Skin of body (tissue), 2 donors: ENCODE data around the gene SPINDOC. TPM values are rescaled to one million over a fixed set of nuclear protein-coding genes. Genes with fewer than 3 reads are reported as not detected.
A peak's percentile ranks its signal among the peaks of the same experiment; 100 is the strongest.
"Not testable (repeated sequence)": the region's sequence is repeated elsewhere in the genome, so short reads cannot be mapped to it uniquely, and the experiment has no call there.

Source experiments
- DNase-seq: peaks from one replicate; lab custom pipeline; 2025; lab: John Stamatoyannopoulos, UW
- total RNA-seq: library from RNA; depleted of rRNA; stranded (reverse); fragments of >200 nt; gene quantifications from one replicate; pipeline ENCODE4 v1.2.3, GENCODE V29; 2014

The SPINDOC gene, protein sequence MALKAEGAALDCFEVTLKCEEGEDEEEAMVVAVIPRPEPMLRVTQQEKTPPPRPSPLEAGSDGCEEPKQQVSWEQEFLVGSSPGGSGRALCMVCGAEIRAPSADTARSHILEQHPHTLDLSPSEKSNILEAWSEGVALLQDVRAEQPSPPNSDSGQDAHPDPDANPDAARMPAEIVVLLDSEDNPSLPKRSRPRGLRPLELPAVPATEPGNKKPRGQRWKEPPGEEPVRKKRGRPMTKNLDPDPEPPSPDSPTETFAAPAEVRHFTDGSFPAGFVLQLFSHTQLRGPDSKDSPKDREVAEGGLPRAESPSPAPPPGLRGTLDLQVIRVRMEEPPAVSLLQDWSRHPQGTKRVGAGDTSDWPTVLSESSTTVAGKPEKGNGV
- total RNA-seq: 5.3 TPM

DNA sequence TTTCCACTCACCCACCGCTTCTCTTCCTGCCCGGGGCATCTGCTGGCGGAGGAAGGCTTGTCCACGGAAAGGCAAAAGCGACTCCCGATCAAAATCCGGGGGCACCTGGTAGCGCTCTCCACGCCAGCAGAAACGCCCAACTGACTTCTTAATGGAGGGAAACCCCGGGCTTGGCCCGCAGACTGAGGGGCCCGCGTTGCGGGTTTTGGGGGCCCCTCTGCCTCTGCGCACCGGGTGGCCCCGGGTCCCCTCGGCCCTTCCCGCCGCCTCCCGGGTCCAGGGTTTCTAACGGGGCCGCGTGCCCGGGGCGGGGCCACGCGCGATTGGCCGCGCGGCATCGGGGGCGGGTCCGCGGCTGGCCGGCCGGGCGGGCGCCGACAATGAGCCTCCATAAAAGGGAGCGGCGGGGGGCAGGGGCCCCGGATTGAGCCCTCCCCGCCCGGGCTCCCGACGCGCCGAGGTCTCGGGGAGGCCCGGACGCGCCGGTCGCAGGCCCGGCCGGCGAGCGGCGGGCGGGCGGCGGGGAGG lies at the start of gene SPINDOC:
SPINDOC (plus strand) TSS at position 422 of the 528 bp plus-strand sequence. CDS start 231 bp downstream, outside the sequence.
- peak; percentile 32 for DNase-seq

DNA sequence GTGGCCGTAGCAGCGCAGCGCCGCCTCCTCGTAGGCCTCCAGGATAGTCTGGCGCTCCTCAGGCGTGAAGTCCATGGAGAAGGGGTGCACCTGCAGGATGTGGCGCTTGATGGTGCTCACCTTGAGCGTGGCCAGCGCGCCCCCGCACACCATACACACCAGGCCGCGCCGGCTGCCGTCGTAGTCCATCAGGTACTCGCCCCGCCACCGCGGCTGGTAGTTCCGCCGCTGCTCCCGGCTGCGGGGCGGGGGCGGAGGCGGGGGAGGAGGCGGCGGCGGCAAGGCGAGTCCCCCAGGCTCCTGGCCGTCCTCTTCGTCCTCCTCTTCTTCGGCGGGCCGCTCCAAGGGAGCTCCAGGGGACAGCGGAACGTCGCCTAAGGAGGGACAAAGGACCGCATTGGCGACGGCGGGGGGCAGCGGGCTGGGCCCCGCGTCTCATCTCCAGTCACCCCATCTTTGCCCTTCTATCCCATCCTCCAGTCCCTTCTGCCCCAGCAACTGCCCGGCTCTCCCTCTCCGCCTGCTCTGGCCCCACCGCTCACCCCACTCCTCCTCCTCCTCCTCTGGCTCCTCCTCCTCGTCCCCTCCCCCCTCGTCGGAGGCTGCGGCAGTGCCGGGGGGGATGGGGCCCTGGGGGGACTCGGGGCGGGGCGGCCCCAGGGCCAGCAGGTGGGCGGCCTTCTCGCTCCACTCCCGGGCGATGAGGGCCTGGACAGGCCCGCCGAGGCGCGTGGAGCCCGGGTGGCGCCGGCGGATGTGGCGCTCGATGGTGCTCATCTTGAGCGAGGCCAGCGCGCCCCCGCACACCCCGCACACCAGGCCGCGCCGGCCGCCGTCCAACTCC lies 49.5 kb upstream of the SPINDOC start:
- no peak for DNase-seq

DNA sequence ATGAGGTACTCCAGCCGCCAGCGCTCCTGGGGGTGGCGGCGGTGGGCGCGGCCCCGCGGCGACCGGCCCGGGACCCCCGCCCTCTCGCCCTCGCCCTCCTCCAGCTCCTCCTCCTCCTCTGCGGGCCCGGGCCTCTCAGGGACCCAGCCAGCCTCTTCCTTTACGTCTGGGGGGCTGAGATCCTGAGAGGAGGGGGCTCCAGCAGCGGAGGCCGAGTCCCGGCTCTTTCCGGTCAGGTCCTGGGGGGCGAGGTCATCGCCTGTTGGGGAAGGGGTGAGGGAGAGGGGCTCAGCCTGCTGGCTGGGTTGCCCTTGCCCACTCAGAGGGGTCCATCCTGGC lies 48.9 kb upstream of the SPINDOC start:
- no peak for DNase-seq

DNA sequence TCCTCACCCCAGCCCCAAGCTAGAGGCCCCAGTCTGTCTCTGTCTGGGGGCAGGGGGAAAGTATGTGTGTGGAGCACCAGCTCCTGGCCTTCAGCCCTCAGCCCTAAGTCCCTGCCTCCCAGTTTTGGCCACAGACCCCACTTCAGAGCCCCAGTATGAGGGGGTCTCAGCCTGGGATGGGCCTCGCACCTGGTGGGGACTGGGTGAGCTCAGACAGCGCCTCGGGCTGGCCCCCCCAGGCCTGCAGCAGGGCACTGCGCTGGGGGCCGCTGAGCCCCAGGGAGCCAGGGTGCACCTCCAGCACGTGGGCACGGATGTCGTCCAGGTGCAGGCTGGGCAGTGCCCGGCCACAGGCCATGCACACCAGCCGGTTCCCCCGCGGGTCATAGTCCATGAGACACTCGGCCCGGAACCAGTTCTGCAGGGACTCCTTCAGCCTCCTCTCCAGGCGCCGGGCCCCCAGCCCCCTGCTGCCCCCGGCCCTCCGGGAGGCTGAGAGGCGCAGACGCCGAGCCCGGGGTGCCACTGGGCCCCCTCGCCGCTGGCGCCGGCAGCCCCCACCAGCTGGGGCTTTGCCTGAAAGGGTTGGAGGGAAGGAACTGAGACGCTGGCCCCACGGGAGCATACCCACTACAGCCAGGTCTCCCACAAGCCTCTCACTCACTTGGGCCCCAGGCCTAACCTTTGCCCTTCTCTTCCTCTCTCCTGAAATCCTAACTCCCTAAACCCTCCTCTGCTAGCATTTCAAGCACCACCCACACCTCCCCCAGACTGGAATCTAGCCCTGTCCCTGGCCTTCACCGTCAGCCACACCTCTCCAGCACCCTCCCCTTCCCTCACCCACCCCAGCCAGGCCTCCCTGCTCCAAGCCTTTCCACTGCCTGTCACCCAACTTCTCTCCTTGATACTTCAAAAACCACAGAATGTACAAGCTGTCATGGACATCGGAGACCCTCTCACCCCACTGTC lies 48.3 kb upstream of the SPINDOC start:
- DNase-seq: no peak

DNA sequence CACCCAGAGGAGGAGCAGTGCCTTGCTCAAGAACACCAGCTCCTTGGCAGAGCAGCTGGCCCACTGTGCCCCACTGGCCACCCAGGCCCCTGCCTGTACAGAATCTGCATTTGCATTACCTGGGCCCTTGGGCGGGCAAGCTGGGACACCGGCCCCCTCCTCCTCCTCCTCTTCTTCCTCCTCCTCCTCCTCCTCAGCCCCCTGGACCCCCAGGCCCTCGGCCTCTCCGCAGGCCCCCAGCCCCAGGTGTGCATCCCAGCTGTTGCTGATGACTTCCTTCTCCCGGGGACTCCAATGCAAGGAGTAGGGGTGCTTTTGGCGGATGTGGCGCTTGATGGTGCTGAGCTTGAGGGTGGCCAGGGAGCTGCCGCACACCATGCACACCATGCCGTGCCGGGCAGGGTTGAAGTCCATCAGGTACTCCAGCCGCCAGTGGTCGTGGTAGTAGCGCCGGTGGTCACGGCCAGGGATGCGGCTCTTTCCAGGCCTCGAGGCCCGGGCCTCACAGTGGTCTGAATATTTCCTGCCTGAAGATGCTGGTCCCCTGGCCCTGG lies 47.5 kb upstream of the SPINDOC start:
- DNase-seq: no peak

DNA sequence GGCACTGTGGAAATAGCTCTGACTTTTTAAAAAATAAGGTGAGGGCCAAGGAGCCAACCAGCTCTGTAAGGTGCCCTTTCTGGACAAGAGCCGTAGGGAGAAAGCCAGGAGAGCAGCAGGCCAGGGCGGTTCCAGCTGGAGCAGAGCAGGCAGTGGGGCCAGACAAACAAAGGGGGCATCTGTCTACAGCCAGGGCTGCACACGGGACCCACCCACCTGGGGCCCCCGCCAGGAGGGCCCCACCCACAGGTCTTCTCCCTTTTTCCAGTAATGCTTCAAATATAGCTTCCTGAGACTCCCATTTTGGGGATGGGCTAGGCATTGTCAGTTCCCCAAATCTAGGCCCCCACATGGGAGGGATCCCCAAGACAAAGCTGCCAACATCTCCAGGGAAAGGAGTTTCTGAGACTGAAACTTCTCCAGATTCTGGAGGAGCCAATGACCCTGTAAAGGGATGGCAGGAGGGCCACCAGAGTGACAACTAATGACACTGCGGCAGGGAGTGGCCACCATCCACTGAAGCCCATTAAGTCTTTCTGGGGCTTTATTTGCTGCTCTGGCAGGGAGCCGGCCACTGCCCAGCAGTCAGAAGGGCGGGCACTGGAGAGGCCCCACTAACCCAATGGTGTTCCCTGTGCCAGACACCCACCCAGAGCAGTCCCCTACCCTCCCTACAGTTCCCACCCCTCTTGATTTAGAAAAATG lies 46.6 kb upstream of the SPINDOC start:
- DNase-seq: no peak

DNA sequence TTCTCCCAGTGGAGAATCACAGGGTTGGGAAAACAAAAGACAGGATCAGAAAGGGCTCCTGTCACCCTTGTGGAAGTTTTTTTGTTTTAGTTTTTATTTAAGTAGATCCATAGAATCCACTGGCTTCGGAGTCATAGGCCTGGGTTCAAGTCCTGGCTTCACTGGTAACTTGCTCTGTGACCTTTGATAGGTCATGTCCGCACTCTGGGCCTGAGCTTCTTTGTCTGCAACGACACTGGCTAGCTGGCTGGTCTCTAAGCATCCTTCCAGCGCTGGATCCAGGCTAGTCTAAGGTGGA lies 46.0 kb upstream of the SPINDOC start:
- no peak for DNase-seq

DNA sequence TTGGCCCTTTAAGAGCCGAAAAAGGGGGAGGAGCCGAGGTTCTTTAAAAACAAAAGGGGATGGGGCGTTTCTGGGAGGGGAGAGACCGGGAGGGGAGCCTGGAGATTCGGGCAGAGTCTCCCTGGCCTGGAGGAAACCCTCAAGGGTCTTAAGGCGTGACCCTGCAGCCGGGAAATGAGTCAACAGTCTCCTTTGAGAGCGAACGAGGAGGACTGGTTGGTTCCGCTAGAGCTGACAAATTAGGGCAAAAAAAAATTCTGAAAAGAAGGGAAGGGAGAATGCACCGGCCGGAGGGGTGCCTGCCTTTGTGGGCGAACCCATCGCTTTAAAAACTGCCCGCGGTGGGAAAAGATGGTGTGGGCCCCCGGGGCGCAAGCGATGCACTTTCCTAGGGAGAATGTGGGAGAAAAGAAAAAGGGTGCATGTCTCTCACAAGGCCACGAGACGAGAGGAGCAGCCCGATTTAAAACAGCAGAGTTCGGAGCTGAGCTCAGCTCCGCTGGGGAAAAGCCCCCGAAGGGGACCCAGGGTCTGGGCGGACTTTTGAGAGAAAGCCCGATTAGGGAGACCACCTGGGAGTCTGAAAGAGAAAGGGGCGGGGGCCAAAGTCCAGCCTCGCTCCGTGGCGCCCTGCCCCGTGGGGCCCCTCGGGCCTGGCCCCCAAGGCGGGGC lies 45.6 kb upstream of the SPINDOC start:
- DNase-seq: peak; percentile 54

DNA sequence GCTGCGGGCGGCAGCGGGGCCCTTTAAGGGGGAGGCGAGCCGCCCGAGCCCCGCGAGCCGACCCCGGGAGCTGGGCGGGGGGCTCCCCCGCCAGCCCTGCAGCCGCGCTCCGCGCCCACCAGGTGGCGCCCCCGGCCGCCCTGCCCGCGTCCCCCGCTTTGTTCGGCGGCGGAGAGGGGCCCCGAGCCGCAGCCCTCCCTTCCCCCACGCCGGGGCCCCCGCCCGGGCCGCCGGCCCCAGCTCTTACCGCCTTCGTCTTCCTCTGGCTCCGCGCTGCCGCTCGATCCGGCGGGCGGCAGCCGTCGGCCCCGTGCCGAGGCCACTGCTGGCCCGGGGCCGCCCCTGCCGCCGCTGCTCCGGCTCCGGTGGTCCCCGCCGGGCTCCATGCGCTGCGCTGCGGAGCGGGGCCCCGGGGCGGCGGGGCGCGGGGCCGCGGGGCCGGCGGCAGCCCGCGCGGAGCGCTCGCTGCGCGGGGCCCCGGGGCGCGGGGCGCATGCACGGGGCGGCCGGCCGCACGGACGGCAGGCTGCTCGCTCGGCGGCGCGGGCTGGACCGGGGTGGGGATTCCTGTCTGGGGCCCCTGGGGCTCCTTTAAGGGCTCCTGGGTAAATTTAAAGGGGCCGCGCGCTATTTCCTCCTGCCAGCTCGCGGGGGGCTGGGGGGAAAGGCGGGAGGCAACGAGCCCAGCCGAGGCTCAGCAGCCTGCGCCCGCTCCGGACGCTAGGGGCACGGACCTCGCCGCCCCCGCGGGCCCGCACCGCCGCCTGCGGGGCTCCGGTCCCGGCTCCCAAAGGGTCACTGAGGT lies 44.8 kb upstream of the SPINDOC start, which contains the start of gene ZFTA:
ZFTA (minus strand) TSS at position 539 of the 805 bp plus-strand sequence; CDS start at position 386, 153 bp downstream.
- peak; percentile 51 for DNase-seq

DNA sequence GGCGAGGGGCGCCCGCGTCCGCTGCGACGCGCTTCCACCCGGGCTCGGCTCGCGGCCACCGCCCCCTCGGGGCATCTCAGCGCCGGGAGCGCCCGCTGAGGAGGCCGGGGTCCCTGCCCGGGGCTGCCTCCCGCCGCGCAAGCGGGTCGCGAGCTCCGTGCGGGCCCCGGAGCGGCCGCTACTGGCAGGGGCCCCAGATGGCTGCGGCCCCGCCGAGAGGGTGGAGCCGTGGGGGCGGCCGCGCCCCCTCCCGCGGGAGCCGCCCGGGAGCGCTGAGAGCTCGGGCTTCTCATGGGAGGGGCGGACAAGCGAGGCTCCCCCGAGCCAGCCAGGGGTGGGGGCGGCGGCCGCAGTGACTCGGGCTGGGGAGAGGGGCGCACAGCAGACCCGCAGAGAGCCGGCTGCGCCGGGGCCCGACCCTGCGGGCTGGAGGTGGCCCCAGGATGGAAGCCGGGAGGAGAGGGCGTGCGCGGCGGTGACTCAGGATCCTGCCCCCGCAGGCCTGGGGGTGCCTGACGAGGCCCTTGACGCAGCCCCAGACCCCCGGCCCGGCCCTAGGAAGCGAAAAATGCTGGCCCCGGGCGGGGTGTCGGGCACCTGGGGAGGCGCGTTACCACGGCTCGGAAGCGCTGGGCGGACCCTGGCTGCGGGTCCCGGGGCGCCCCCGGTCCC lies 44.1 kb upstream of the SPINDOC start:
- no peak for DNase-seq

DNA sequence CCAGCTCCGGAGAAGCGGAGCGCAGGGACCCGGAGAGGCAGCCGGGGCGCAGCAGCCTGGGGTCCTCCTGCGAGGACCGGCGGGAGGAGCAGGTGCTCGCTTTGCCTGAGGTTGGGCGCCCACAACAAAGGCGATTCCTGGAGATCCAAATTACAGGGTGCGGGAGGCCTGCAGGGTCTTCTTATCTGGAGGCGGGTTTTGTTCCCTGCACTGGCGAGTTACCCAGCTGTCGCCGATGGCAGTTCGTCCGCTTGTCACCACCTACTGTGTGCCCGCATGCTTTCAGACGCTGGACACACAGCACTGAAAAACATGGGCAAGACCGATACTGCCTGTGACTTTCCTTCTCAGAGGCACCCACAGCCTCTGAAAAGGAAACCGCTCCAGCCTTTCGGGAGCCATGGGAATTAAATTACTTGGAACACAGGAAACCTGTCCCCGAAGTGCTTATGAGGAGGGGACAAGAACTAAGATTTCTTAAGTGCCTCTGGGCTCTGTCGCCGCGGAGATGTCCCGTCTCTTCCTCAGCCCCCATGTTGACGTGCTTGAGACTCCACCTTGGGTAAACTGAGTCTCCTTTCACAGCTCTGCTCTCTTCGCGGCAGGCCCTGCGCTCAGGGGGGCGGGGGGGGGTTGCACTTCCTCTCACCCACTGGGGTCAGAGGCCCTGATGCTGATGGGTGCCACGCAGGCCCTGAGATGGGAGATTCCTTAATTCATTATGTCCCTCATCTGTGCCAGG lies 43.4 kb upstream of the SPINDOC start:
- DNase-seq: no peak

DNA sequence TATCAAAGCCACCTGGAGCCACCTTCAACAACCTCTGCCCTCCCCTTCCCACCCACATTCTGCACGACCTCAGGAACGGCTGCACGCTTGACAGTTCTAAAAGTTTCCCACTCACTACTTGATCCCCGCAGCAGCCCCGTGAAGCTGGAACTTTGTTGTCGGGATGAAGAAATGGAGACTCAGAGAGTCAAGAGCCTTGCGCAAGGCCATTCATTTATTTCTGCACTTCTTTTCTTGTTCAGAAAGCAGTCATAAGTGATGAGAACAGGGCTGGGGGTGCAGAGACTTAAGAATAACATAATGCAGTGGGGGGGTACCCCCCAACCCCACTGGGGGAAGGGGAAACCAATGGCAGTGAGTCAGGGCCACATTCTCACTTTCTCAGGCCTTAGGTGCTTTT lies 42.5 kb upstream of the SPINDOC start:
- DNase-seq: no peak

DNA sequence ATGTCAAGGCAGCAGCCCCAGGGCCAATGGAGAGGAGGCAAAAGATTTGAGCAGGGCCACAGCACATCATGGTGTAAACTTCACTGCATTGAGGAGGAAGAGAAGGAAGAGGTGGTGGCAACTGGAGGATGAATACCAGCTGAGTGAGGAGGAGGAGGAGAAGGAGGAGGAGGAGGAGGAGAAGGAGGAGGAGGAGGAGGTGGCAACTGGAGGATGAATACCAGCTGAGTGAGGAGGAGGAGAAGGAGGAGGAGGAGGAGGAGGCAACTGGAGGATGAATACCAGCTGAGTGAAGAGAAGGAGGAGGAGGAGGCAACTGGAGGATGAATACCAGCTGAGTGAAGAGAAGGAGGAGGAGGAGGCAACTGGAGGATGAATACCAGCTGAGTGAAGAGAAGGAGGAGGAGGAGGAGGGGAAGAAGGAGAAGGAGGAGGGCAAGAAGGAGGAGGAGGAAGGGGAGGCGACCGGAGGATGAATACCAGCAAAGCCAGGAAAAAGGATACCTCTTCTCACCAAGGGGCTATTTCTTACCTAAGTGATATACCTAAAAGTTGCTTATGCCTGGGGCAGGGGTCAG lies 41.4 kb upstream of the SPINDOC start:
- not testable (repeated sequence) for DNase-seq

DNA sequence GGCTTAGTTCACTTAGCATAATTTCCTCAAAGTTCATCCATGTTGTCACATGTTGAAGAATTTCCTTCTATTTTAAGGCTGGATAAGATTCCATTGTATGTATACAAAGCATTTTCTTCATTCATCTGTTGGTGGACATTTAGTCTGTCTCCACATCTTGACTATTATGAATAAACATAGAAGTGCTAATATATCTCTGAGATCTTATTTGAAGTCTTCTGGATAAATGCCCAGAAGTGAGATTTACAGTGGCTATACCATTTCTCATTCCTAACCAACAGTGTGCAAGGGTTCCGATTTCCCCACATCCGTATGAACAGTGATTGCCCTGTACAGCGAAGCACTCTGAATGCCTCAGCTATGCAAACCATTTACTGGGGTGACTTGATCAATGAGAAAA lies 38.1 kb upstream of the SPINDOC start:
- DNase-seq: no peak

DNA sequence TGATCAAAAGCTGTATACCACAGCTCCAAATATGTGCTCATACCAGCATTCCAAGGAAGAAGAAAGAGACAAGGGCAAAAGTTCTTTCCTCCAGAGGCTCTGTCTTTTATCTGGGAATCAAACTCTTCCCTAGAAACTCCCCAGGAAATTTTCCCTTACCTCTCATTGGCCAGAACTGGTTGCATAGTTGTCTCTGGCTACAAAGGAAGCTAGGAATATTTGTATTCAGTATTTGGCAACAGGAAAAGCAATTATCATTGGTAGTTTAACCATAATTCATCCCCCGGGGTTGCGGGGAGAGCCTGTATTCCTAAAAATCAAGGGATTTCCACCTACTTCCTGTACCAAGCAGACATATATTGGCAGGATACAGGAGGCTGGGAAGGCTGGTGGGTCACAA lies 34.2 kb upstream of the SPINDOC start:
- DNase-seq: no peak

DNA sequence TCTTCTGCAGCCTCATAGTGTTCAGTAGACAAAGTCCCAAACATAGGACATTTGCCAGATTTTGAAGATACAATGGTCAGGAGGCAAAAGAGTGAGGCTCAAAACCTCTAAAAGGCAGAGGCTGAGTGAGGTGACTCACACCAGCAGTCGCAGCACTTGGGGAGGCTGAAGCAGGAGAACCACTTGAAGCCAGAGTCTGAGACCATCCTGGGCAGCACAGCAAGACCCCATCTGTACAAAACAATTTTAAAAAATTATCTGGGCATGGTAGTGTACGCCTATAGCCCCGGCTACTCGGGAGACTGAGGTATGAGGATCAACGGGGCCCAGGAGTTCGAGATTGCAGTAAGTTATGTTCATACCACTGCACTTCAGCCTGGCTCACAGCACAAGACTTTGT lies 30.5 kb upstream of the SPINDOC start:
- no peak for DNase-seq

DNA sequence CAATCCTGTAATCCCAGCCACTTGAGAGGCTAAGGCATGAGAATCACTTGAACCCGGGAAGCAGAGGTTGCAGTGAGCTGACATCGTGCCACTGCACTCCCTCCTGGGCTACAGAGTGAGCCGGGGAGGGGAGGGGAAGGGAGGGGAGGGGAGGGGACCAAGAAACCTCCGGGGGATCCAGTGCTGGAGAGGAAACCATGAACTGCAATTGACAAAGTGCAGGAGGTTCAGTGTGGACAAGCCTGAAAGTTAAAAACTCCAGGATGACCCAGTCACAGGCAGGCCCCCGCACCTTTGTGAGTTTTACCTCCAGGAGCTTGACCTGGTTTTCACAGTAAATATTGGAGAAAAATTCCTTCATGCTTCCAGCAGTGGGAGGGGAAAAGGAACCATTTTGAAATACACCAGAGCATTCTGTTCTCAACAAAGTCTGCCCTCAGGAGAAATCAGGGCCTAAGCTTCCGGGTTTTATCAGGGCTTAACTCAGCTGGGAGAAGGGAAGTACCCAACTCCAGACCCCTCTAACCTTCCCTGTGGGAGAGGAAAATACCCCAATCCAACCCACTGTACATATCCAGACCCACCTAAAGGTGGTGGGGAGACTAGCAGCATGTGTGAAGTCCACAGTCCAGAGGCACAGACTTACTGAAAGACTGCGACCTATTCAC lies 29.2 kb upstream of the SPINDOC start:
- no peak for DNase-seq
